ENCODE measurements around the gene LCE7A. TPM values are rescaled to one million over a fixed set of nuclear protein-coding genes. Genes with fewer than 3 reads are reported as not detected.
A peak's percentile ranks its signal among the peaks of the same experiment; 100 is the strongest.

The LCE7A gene
- total and polyA plus RNA-seq, 8 donors: not detected

DNA sequence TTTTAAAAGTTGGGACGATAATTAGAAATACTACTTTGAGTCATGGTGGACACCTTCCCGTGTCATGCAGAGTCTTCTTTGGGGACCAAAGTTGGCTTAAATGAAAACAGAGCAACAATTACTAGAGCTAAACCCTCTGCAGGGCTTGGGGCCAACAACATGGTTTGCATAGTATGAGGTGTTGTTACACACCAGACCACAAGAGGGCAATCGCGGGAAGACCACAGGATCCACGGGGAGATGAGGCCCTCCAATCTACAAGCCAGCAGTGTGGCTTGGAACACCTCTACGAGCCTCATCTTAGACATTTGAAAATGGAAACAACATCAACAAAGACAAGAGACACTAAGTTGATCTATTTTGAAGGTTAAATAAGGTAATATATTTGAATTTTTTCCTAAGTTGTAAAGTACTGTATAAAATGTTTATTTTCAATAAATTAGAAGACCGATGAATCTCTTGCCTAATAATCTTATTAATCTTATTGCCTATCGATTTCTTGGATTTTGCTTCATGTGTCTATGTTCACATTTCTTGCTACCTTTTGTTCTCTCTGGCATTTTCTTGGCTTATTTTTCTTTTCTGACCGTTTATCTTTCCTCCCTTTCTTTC is 10.1 kb downstream of the LCE7A start:
- no peaks in the 10 kb centered on the region for H3K27me3 ChIP-seq
- H3K27ac ChIP-seq: no peak overlapping the region
- H3K4me1 ChIP-seq: no peaks in the 10 kb centered on the region
- DNase-seq (peak in 3 of 4 donors; percentile 27 to 53 (median 51)), ATAC-seq (peak; percentile 96)
- TF ChIP-seq, protein P1, sequence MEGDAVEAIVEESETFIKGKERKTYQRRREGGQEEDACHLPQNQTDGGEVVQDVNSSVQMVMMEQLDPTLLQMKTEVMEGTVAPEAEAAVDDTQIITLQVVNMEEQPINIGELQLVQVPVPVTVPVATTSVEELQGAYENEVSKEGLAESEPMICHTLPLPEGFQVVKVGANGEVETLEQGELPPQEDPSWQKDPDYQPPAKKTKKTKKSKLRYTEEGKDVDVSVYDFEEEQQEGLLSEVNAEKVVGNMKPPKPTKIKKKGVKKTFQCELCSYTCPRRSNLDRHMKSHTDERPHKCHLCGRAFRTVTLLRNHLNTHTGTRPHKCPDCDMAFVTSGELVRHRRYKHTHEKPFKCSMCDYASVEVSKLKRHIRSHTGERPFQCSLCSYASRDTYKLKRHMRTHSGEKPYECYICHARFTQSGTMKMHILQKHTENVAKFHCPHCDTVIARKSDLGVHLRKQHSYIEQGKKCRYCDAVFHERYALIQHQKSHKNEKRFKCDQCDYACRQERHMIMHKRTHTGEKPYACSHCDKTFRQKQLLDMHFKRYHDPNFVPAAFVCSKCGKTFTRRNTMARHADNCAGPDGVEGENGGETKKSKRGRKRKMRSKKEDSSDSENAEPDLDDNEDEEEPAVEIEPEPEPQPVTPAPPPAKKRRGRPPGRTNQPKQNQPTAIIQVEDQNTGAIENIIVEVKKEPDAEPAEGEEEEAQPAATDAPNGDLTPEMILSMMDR (IDR thresholded peaks at IDR 0.05): peak; percentile 68 to 74
- intact Hi-C loops (cut with DNase I): no loop called here
- no peaks in the 10 kb centered on the region for H3K36me3 ChIP-seq
- H3K9me3 ChIP-seq: no peaks in the 10 kb centered on the region
- no peak overlapping the region for H3K4me3 ChIP-seq

DNA sequence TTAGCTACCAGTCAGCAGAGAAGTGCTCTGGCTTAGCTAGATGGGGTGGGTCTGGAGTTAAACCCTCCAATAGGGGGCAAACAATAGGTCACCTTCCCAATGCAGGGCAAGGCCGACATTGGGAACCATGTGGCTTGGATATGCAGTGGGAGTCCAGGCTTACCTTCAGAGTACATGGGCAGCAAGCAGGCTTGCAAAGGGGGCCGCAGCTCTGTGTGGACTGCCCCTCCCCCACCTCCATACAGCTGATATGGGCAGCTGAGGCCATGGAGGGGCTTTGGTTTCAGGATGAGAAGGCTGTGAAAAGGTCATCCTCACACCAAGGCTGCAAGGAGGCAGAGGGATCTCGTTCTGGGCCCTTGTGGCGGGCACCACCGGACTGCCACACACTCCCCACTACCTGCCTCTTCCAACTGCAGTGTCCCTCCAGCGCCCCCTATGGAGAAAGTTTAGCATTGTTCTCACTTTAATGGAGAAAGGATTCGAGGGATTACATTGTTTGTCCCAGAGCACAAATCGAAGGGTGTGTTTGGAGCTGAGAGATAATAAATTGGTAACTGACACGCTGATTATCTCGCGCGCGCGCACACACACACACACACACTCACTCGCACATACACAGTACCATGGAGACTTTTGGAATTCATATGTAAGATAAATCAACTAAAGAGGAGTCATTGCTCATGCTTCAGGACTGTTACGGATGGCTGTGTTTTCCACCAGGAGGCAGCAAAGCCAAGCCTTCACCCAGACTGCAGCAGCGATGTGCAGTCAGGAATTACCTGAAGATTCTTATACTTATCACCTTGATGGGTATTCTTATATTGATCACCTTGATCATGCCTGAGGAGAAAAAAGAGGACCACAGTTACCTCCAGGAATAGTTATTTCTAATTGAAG is 11.3 kb downstream of the LCE7A start:
- Histone ChIP-seq H3K27me3 (no peaks in the 10 kb centered on the region), H3K27ac (no peak overlapping the region), H3K36me3 (no peaks in the 10 kb centered on the region), H3K9me3 (no peaks in the 10 kb centered on the region), H3K4me1 (no peaks in the 10 kb centered on the region), H3K4me3 (no peak overlapping the region)
- TF ChIP-seq, protein P1 (IDR thresholded peaks at IDR 0.05): no peak
- DNase-seq: no peak
- intact Hi-C loops (cut with DNase I): no loop called here
- peak; percentile 27 for ATAC-seq

DNA sequence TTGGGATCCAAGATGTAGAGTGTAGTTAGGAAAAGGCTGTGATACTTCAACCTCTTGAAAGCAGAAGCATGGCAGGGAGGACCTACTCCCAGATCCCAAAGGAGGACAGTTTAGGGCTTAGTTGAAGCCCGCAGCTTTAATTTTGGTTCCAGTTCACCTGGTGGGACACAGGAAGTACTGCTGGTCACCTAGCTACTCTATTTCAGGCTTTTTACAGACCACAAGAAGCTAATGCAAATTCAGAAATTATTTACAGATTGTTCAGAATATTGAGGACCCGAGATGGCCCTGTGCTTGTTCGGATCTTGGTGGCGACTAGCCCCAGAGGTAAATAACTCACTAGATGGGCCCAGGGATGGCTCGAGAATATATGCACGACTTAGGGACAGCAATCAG is 11.9 kb downstream of the LCE7A start:
- ATAC-seq (no peak), DNase-seq (no peak)
- TF ChIP-seq, protein P1 (IDR thresholded peaks at IDR 0.05): no peak
- H3K27me3 ChIP-seq: no peaks in the 10 kb centered on the region
- no peaks in the 10 kb centered on the region for H3K36me3 ChIP-seq
- intact Hi-C loops (cut with DNase I): no loop called here
- H3K27ac ChIP-seq: no peak overlapping the region
- H3K4me3 ChIP-seq: no peak overlapping the region
- no peaks in the 10 kb centered on the region for H3K4me1 ChIP-seq
- no peaks in the 10 kb centered on the region for H3K9me3 ChIP-seq

DNA sequence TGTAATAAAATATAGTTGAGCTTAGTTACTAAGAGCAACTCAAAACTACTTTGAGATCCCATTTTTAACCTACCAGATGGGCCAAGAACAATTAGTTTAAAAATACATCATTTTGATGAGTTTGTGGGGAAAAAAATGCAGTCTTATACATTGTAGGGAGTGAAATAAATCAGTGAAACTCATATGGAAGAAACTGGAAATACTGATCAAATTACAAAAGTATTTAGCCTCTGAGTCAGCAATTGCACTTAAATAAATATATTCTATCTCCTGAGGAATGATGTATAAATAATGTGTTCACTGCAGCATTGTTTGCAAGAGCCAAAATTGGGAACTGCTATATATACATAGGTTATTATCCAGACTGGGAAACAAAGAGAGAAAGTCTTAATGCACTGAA is 13.7 kb downstream of the LCE7A start:
- DNase-seq (no peak), ATAC-seq (no peak)
- Histone ChIP-seq H3K27me3 (no peaks in the 10 kb centered on the region), H3K4me1 (no peaks in the 10 kb centered on the region), H3K36me3 (no peaks in the 10 kb centered on the region), H3K4me3 (no peak overlapping the region), H3K9me3 (no peaks in the 10 kb centered on the region), H3K27ac (no peak overlapping the region)
- TF ChIP-seq, protein P1 (IDR thresholded peaks at IDR 0.05): no peak
- intact Hi-C loops (cut with DNase I): no loop called here

DNA sequence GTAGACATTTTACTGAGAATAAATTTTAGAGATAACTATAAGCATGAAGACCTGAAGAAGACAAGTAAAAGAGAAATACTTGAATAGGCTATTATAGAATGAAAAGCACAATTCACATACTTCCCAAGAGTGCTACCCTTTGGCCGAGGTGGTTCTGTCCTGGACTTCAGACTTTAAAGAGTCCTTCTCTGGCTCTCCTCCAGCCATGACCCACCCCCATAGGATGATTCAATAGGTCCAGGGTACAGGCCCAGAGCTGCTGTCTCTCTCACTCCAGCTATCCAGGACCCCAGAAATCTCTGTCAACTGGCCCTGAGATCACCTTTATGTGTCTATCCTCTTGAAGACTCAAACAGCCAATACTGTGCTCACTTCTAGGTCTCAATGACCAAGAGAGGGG is 17.0 kb downstream of the LCE7A start:
- Histone ChIP-seq H3K4me3 (no peak overlapping the region), H3K27ac (no peak overlapping the region), H3K27me3 (no peaks in the 10 kb centered on the region), H3K4me1 (no peaks in the 10 kb centered on the region), H3K36me3 (no peaks in the 10 kb centered on the region), H3K9me3 (no peaks in the 10 kb centered on the region)
- DNase-seq (no peak), ATAC-seq (no peak)
- TF ChIP-seq, protein P1 (IDR thresholded peaks at IDR 0.05): no peak
- intact Hi-C loops (cut with DNase I): no loop called here

Data from left lung (tissue), 10 donors.